GM19452 (cell line): ENCODE measurements around the gene CYTL1.
"Not testable (repeated sequence)": the region's sequence is repeated elsewhere in the genome, so short reads cannot be mapped to it uniquely, and the experiment has no call there.

Source experiments
- ATAC-seq: cut with Tn5 transposase; IDR thresholded peaks from one replicate; pipeline ENCODE4 v1.9.1; 2021; ENCODE audit not compliant: unreplicated experiment

The CYTL1 gene

GRCh38 chr4:5019274-5019673 is at the start of gene CYTL1:
CYTL1 (minus strand) TSS chr4:5019458; CDS start chr4:5019445, 13 bp downstream.
- ATAC-seq = no peak

GRCh38 chr4:5067908-5068307 is 48.6 kb upstream of the CYTL1 start:
- no peak for ATAC-seq

- not testable (repeated sequence) for ATAC-seq
Observed at GRCh38 chr4:5066968-5067367, 47.7 kb upstream of the CYTL1 start.

GRCh38 chr4:5066101-5066500 is 46.8 kb upstream of the CYTL1 start:
- ATAC-seq = no peak

GRCh38 chr4:5055411-5055810 is 36.2 kb upstream of the CYTL1 start:
- ATAC-seq = no peak

GRCh38 chr4:5054532-5054931 is 35.3 kb upstream of the CYTL1 start:
- ATAC-seq = no peak

GRCh38 chr4:5052726-5053425 is 33.6 kb upstream of the CYTL1 start:
- no peak for ATAC-seq

- no peak for ATAC-seq
Observed at GRCh38 chr4:5052204-5052702, 33.0 kb upstream of the CYTL1 start.

- ATAC-seq = no peak
Observed at GRCh38 chr4:5051278-5052203, 32.3 kb upstream of the CYTL1 start, which contains the start of gene STK32B. STK32B (plus strand) TSS chr4:5051480.

GRCh38 chr4:5050520-5051277 is 31.4 kb upstream of the CYTL1 start:
- no peak for ATAC-seq

- ATAC-seq = no peak
Observed at GRCh38 chr4:5048721-5049120, 29.5 kb upstream of the CYTL1 start.

GRCh38 chr4:5045097-5045496 is 25.8 kb upstream of the CYTL1 start:
- ATAC-seq = no peak

GRCh38 chr4:5044341-5044740 is 25.1 kb upstream of the CYTL1 start:
- no peak for ATAC-seq

GRCh38 chr4:5043579-5043978 is 24.3 kb upstream of the CYTL1 start:
- no peak for ATAC-seq

GRCh38 chr4:5041699-5042098 is 22.4 kb upstream of the CYTL1 start:
- ATAC-seq = no peak

- ATAC-seq = no peak
Observed at GRCh38 chr4:5040856-5041620, 21.8 kb upstream of the CYTL1 start.

GRCh38 chr4:5039800-5040199 is 20.5 kb upstream of the CYTL1 start:
- no peak for ATAC-seq

GRCh38 chr4:5037553-5038551 is 18.6 kb upstream of the CYTL1 start:
- ATAC-seq = no peak

GRCh38 chr4:5036239-5036638 is 17.0 kb upstream of the CYTL1 start:
- ATAC-seq = no peak
